Ramos (cell line): Measurements from ENCODE around the gene CRIP1.

Experiments
- in situ Hi-C: fragments of 300-500 bp; cut with MboI; formaldehyde crosslinking; loops from one replicate; pipeline ENCODE4 v1.14.3; 2022; ENCODE audit warnings: low sequenced_read_pairs; ENCODE audit not compliant: unreplicated experiment

The CRIP1 gene

DNA sequence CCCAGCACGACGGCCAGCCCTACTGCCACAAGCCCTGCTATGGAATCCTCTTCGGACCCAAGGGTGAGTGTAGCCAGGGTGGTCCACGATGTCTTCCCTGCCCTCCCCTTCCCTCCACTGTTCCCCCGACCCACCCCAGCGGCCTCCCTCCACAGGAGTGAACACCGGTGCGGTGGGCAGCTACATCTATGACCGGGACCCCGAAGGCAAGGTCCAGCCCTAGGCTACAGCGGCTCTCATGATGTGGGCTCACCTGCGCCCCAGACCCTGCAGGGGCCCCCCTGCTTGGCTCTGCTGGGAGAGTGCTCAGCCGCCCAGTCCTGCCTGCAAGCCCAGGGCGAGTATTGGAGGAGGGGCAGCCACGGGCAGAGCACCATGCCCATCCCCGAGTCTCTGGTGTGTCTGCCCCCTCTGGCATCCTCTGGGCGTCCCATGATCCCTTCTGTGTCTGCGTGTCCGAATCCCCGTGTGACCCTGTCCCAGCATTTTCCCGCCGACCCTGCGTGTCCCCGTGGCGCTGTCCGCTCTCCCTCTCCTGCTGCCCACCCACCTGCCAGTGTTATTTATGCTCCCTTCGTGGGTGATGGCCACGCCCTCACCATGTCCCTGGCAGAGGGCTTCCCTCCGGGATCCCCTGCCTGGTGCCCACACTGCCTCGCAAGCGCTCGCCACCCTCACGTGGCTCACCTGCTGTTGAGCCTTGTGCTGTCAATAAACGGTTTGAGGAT, 7.1 kb upstream of the CRIP1 start:
- in situ Hi-C loops: no loop called here

DNA sequence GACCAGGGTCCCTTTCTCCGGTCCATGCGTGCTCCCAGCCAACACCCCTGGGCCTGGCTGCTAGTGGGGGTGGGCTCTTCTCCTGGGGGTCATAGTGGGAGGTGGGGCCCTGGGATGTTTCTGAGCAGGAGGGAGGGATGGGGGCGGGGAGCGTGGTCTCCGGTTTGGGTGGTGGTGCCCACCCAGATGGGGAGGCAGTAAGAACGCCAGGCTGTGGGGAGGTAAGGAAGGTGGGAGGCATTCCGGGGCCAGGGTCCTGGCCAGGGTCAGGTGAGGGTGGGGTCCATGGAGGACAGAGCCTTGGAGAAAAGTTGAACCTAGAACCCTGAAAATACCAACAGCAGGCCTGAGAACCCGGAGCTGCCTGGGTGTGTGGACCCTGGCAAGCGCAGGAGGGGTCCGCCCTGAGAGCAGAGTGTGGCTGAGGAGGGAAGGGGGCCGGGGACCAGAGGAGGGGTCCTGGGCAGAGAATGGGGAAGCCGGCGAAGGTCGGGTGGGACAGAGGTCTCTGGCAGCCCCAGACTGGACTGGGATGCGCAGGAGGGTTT, 6.4 kb upstream of the CRIP1 start:
- in situ Hi-C loops: no loop called here

DNA sequence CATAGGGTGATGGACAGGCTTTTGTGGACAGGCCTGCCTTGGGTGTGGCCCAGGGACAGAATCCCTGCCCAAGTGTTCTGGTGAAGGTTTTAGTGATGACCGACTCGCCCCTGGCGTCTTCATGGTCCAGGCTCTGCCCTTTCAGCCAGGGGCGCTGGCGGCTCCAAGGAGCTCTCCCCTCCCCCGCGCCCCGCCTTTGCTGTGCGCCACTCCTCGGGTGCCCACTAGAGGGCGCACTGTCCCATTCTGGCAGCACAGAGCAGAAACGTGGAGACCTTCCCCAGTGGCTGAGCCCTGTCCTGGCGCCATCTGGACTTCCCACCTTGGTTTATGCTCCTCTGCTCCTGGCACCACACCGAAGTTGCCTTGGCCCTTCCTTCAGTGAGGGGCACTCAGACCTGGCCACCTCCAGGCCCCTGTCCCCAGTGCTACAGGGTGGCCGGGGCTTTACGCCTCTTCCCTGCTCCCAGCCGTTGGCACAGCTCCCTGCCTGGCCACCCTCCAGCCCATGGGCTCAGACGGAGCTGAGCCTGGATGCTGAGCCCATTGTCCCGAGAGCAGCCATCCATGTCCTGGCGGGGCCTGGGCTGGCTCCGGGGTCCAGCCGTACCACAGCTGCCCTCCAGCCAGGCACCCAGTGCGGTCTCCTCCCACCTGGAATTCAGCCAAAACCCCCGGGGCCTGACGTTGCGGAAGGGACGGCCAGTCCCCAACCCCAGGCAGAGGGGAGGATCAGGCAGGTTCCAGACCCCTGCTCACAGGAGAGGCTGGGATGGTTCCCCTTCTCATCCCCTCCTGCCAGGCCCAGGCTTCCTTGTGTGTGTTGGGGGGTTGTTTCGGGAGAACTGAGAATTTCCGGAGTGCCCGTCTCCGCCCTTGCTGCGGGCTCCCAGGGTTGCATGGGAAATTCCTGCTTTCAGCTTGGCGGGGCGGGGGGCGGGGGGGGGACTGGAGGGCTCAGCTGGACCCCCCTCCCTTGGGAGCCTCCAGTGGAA, 5.6 kb upstream of the CRIP1 start:
- in situ Hi-C loops: no loop called here

DNA sequence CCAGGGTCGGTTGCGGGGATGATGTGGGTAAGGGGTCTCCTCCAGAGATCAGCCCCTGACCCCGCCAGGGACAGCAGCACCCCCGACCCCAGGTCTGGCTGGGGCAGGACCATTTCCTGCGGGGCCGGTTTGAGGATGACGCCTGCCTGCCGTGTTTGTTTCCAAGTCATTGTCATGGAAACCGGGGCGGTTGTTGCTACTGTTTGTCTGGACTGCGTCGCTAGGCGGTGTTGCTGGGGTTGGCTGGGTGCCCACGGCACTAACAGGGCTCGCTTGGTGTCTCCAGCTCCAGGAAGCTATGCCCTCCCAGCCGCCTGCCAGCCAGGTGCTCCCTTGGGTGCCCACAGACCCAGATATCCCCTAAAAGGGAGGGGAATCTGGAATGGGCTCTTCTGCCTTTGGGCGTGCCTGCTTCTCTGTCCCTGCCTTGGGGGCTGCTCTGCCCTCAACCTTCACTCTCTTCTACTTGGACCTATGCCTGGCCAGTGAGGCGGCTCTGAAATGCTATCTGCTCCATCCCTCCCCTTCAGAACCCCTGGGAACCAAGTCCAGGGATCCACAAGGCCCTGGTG, 4.7 kb upstream of the CRIP1 start:
- in situ Hi-C loops: no loop called here

DNA sequence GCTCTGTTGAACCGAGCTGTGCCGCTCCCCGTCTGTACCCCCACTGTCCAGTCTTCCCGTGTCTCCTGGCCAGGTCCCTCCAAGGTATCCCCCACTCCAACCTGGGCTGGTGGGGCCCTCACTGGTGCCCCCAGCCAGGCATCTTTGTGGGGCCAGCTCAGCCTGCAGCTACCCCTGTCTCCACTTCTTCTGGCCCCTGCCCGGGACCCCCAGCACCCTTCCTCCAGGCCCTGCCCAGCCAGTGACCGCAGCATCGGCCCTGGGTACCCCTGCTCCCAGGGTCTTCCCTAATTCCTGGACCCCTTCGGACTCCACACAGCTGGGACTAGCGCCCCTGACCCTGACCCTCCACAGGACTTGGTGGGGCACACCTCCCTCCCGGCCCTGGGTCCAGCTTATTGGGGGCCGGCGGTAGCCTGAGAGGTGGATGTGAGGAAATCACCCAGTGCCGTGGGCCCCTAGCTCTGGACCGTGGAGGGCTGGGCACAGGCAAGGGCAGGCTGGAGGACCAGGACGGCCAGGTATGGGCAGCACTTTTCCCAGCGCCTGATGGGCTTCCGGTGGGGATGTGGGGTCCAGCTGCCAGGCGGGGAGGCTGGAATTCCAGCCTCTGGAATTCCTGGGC, 4.1 kb upstream of the CRIP1 start:
- in situ Hi-C loops: no loop called here

DNA sequence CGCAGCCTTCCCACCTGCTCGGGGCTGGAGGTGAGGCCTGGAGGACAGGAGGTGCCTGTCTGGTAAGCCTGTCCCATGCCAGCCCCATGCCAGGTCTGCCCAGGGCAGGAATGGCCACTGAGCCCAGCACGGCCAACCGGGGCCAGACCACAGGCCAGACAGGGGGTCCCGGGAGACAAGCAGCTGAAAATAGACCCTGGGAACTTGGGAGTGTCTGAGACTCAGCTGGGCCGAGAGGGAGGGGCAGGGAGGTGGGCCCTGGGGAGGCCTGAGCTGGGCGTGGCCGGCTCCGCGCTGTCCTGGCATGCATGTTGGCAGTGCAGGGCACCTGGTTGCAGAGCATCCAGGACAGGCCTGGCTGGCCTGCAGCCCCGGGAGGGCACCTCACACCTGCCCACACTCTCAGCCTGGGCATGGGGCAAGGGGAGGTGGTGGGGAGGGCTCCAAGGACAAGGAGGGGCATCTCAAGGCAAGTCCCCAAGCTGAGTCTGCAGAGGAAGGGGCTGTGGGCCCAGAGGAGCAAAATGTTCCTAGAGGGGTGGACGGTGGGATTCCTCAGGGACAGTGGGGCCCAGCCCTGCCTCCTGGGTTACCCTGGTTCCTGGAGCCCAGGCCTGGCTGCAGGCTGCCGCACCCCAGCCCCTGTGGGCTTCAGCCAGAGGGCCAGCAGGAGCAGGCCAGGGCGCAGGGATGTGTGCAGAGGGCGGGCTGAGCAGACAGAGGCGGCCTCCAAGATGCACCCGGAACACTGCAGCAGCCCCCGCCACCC, 3.2 kb upstream of the CRIP1 start:
- in situ Hi-C loops: no loop called here

DNA sequence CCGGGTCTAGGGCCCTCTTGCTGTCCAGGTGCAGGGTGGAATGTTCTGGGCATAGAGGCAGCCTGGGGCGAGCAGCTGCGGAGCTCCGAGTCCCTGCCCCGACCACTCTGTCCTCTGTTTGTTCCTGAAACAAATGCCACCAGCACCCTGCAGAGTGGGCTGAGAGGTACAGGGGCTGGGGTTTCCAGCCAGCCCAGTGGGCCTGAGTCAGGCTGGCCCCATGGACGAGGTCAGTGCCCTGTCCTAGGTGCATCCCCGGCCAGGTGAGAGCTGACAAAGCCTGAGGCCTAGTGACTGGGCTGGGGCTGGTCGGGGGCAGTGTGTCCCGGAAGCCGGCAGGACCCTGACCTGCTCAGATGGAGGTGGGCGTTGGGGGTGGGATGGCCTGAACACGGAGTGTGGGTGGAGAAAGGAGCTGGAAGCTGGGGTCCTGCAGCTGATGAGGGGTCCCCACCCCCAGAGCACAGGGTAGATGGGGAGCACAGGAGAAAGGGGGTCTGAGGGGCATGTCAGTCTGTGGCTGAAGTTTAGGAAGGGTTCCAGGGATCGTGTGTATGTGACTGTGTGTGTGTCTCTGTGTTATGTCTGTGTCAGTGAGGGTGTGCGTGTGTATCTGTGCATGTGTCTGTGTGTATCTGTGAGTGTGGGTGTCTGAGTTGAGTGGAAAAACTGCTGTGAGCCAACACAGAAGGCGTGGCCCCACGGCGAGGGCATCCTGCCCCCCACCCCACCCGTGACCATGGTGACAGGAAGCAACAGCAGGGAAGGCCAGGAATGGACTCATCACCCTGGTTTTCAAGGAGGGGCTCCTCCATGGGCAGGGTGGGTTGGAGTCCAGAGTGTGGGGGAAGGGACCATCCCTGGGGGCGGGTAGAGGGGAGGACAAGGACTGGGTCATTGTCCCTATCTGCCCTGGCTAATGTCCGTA, 2.4 kb upstream of the CRIP1 start:
- in situ Hi-C loops: no loop called here

DNA sequence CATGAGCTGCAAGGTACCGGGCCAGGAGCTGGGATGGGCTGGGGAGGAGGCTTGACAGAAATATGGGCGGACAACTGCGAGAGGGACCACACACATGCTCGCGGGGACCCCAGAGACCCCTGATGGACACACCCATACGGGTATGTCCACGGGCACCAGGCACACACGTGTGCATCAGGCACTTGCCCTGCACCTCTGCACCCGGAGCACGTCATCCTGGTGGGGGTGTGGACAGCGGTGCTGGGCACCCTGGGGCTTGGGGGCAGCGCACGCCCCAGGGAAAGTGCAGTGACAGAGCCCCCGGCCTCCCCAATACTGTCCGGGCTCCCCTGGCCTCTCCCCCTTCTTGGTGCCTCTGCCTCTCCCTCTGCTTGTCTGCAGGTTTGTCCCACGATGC, 1.7 kb upstream of the CRIP1 start:
- in situ Hi-C loops: no loop called here

DNA sequence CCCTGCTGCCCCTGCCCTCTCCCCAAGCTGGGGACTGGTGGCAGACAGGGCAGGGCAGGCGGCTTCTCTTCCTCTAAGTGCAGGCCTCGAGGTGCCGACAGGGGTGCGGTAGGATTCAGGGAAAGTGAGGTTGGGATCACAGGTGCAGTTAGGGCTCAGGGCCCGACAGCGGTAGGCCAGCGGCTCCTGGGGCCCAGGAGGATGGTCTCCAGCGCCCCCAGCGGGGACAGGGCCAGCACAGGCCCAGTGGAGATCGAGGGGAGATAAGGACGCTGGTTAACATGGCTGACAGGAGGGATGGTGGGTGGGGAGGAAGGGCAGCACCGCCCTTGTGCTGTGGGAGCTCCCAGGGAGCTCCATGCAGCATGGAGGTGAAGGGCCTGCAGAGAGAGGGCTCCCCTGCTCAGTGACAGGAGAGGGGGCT, 935 bp upstream of the CRIP1 start:
- in situ Hi-C loops: no loop called here

DNA sequence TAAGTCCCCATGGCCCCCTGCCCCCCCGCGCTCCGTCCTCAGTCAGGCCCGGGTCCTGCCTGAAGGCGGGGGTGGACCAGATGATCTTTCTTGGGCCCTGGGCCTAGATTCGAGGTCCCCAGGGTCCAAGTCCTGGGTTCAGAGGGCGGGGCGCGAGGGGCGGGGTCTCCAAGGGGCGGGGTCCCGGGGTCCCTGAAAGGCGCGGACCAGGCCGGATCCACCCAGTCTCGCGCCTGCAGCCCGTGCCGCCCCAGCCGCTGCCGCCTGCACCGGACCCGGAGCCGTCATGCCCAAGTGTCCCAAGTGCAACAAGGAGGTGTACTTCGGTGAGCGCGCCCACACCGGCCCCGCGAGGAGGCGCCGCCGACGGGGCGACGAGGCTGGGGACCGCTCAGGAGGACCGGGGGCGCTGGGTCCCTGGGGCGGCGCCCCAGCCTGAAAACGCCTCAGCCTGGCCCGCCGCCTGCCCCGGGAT, 325 bp downstream of the CRIP1 start:
- in situ Hi-C loops: no loop called here

DNA sequence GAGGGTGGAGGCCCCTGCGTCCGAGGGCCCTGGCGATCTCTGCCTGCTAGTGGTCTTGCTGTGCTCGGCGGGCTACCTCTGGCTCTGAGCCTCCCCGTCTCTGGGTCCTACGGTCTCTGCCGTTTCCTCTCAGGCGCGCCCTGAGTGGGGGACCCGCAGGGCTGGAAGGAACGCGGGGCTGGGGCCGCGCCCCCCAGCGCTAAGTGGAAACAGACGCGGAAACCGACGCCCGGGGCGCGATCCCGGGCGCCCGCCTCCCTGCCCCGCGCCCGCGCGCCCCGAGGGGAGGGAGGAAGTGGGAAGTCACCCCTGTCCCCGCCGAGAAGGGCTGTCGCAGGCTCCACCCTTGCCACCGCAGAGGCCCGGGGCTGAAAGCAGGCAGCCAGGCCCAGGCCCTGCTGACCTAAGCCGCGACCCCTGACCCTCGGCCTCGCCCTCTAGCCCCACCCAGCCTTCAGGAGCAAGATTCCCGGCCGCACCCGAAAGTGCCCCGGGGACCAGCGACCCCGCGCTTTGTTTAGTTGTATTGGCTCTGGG, 831 bp downstream of the CRIP1 start:
- in situ Hi-C loops: no loop called here

DNA sequence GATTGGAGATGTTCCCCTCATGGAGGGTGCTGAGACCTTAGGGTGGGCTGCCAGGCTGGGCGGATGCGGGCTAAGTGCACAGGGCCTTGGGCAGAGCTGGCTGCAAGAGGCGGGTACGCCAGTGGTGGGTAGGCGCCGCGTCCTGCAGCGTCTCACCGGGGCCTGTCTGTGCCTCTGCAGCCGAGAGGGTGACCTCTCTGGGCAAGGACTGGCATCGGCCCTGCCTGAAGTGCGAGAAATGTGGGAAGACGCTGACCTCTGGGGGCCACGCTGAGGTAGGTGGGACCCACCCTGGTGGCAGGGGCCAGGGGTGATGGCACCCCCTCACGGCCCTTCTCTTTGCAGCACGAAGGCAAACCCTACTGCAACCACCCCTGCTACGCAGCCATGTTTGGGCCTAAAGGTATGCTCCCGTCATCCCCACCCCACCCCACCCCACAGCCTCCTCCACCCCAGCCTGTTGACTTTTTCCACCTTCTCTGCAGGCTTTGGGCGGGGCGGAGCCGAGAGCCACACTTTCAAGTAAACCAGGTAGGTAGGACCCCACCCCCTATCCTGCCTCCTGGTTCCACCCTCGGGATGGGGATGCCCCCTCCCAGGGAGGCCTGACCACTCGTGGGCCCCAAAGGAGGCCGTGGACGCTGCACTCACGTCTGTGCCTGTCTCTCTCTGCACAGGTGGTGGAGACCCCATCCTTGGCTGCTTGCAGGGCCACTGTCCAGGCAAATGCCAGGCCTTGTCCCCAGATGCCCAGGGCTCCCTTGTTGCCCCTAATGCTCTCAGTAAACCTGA, 1.5 kb downstream of the CRIP1 start:
- in situ Hi-C loops: no loop called here

DNA sequence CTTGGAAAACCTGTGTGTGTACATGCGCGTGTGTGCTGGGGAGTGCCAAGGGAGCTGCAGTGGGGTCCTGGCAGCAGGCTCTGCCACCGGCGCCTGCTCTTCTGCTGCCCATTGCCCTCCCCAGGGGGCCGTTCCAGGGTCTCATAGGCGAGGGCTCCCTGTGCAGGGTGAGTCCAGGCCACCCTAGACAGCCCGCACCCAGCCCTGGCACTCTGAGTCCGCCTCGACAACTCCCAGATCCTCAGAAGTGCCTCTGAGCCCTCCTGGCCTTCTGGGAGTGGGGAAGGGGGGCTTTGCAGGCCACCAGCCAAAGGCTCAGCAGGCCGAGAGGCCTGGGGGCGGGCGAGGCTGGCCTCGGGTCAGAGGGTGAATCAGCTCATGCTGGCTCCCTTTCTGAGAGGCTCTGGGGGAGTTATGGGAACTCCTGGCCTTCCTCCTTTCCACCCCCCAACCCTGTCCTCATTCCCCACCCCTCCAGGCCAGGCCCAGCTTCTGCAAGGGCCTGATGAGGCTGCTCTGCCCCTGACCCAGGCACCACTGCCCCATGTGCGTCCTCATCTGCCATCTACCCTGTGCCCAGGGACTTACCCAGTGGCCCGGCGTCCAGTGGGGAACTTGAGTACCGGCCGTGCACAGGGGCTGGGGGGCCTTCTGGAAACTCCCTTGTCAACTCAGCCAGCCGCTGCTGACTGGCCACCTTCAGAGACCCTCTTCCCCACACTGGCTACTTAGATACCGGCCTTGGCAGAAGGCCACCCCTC, 2.3 kb downstream of the CRIP1 start:
- in situ Hi-C loops: no loop called here

DNA sequence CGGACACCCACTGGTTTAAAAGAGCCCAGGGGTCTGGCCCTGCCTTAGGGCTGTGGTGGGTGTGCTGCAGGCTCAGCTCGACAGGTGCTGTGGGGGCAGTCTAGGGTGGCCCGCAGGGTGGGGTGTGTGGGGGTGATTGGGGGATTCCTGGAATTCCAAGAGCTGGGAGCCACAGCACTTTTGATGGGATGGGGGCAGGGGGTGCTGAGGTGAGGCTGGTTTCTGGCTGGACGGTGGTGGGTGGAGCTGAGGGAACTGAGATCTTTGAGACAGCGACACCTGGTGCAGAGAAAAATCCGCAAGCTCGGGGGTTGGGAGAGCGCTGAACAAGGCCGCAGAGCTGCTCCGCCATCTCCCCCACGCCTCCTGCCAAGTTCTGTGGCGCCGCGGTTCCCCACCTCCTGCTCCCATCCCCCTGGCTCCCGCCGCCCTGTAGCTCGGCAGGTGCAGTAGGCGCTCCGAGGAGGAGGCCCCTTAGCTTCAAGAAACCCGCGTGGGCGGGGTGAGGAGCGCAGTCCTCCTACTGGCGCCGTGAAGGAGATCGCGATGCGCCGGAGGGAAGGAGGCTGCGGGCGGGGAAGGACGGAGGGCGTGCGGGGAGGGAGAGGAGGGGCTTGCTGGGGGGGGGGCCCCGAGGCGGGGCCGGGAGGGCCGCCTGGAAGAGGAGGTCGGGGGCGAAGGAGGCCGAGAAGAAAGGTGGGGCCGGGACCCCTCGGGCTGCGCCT, 3.0 kb downstream of the CRIP1 start:
- in situ Hi-C loops: no loop called here

DNA sequence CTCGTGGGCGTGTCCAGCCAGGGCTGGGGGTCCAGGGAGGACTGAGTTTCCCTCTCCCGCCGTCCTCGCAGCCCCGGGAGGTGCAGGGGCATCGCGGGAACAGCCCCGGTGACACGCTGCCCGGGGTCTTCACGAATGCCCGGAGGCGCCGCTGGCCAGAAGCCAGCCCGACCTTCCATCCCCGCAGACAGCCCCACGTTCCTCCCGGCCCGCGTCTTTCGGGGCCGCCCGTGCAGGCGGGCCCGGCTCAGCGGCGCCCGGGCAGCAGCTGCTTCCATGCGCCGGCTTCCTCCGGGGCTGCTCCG, 3.5 kb downstream of the CRIP1 start:
- in situ Hi-C loops: no loop called here
